GM23338 (cell line): Measurements from ENCODE around the gene SHKBP1. TPM values are rescaled to one million over a fixed set of nuclear protein-coding genes. Genes with fewer than 3 reads are reported as not detected.

Experiments used
- ATAC-seq: fragments of 200-7000 bp; cut with Tn5 transposase; 3 replicates; pipeline ENCODE4 v1.9.1; 2020
- DNase-seq: peaks from one replicate; pipeline ENCODE4 v3.0.0-alpha.2; 2015; ENCODE audit warnings: low spot score
- H2AFZ ChIP-seq: fragments of 200-600 bp; sonication (generic); 2 replicates; pipeline ENCODE4 v1.8.0; 2016; ENCODE audit warnings: antibody characterized with exemption, mild to moderate bottlenecking, moderate library complexity
- H3F3A ChIP-seq: fragments of 200-600 bp; sonication (generic); replicated peaks from 2 replicates; pipeline ENCODE4 v1.8.0; 2017; ENCODE audit warnings: antibody characterized with exemption, mixed run types, low read depth
- H3K27ac ChIP-seq: fragments of 200-600 bp; sonication (generic); 2 replicates; pipeline ENCODE4 v1.6.1; 2016; ENCODE audit warnings: low read depth
- H3K27me3 ChIP-seq: fragments of 200-600 bp; sonication (generic); 2 replicates; pipeline ENCODE4 v1.8.0; 2016; ENCODE audit warnings: mild to moderate bottlenecking, mixed run types, moderate library complexity; ENCODE audit not compliant: insufficient read depth
- H3K36me3 ChIP-seq: fragments of 200-600 bp; sonication (generic); 2 replicates; pipeline ENCODE4 v1.8.0; 2016; ENCODE audit warnings: mild to moderate bottlenecking; ENCODE audit not compliant: insufficient read depth
- H3K4me1 ChIP-seq: fragments of 200-600 bp; sonication (generic); 2 replicates; pipeline ENCODE4 v1.8.0; 2016; ENCODE audit warnings: mild to moderate bottlenecking, moderate library complexity; ENCODE audit not compliant: insufficient read depth
- H3K4me2 ChIP-seq: fragments of 200-600 bp; sonication (generic); 2 replicates; pipeline ENCODE4 v1.7.1; 2017; ENCODE audit warnings: mixed run types
- H3K4me3 ChIP-seq: fragments of 200-600 bp; sonication (generic); 2 replicates; pipeline ENCODE4 v1.6.1; 2016; ENCODE audit warnings: mixed run types
- H3K79me2 ChIP-seq: fragments of 200-600 bp; sonication (generic); replicated peaks from 2 replicates; pipeline ENCODE4 v1.8.0; 2017; ENCODE audit warnings: mild to moderate bottlenecking; ENCODE audit not compliant: insufficient read depth
- H3K9me2 ChIP-seq: fragments of 200-600 bp; sonication (generic); 2 replicates; pipeline ENCODE4 v1.8.0; 2017; ENCODE audit not compliant: insufficient read depth
- H4K20me1 ChIP-seq: fragments of 200-600 bp; sonication (generic); replicated peaks from 2 replicates; pipeline ENCODE4 v1.8.0; 2017; ENCODE audit warnings: mild to moderate bottlenecking; ENCODE audit not compliant: insufficient read depth
- H3K27ac Mint-ChIP-seq: 2 replicates; pipeline ENCODE4 v1.8.0; 2020; ENCODE audit warnings: inconsistent platforms, mild to moderate bottlenecking, moderate library complexity, mixed read lengths
- H3K27me3 Mint-ChIP-seq: 3 replicates; pipeline ENCODE4 v1.8.0; 2022; ENCODE audit warnings: low read depth, mild to moderate bottlenecking, moderate library complexity, mixed read lengths, inconsistent platforms; ENCODE audit not compliant: insufficient read depth, poor library complexity
- H3K36me3 Mint-ChIP-seq: 3 replicates; pipeline ENCODE4 v1.8.0; 2021; ENCODE audit warnings: low read depth, mild to moderate bottlenecking, inconsistent platforms, moderate library complexity, mixed read lengths
- H3K4me1 Mint-ChIP-seq: 3 replicates; pipeline ENCODE4 v1.8.0; 2020; ENCODE audit warnings: mild to moderate bottlenecking, inconsistent platforms, mixed read lengths
- H3K4me3 Mint-ChIP-seq: 3 replicates; pipeline ENCODE4 v1.8.0; 2021; ENCODE audit warnings: moderate library complexity, mild to moderate bottlenecking, inconsistent platforms, mixed read lengths
- H3K9me3 Mint-ChIP-seq: 3 replicates; pipeline ENCODE4 v1.8.0; 2020; ENCODE audit warnings: moderate library complexity, mild to moderate bottlenecking, inconsistent platforms, mixed read lengths
- CREB1 ChIP-seq: fragments of 250-450 bp; sonication (Bioruptor Pico); IDR thresholded peaks from 2 replicates; pipeline ENCODE4 v1.5.0; 2020; ENCODE audit warnings: low read depth, mild to moderate bottlenecking, moderate library complexity
- CTCF ChIP-seq, 2 experiments: fragments of 200-600 bp in 1 of 2; sonication (generic) in 1 of 2; conservative IDR thresholded peaks; 2 replicates each; pipeline versions ENCODE4 v1.5.1 to v1.6.1; 2016 to 2017; ENCODE audit warnings: antibody characterized with exemption in 2 of 2, low read depth in 2 of 2, mild to moderate bottlenecking in 2 of 2, moderate library complexity in 1 of 2
- EZH2 ChIP-seq: fragments of 200-600 bp; sonication (generic); IDR thresholded peaks from one replicate; pipeline ENCODE4 v1.8.0; 2017; ENCODE audit warnings: antibody characterized with exemption, mild to moderate bottlenecking, low read depth; ENCODE audit not compliant: unreplicated experiment
- JUNB ChIP-seq: IDR thresholded peaks from one replicate; pipeline ENCODE4 v1.6.1; 2016; ENCODE audit warnings: antibody characterized with exemption; ENCODE audit not compliant: unreplicated experiment
- NANOG ChIP-seq: IDR thresholded peaks from 2 replicates; pipeline ENCODE4 v1.6.1; 2016; ENCODE audit warnings: antibody characterized with exemption, borderline replicate concordance
- POLR2AphosphoS5 ChIP-seq: IDR thresholded peaks from 2 replicates; pipeline ENCODE4 v1.6.1; 2016; ENCODE audit warnings: antibody characterized with exemption, low read depth
- REST ChIP-seq: IDR thresholded peaks from one replicate; pipeline ENCODE4 v1.6.1; 2018; ENCODE audit warnings: antibody characterized with exemption; ENCODE audit not compliant: unreplicated experiment
- STAT1 ChIP-seq: IDR thresholded peaks from one replicate; pipeline ENCODE4 v1.6.1; 2016; ENCODE audit warnings: antibody characterized with exemption; ENCODE audit not compliant: unreplicated experiment
- ZNF114 ChIP-seq: fragments of 250-450 bp; sonication (Bioruptor Pico); IDR thresholded peaks from 2 replicates; pipeline ENCODE4 v1.5.0; 2020; ENCODE audit warnings: mild to moderate bottlenecking, moderate library complexity
- ZNF331 ChIP-seq: fragments of 250-450 bp; sonication (Bioruptor Pico); IDR thresholded peaks from 2 replicates; pipeline ENCODE4 v1.5.0; 2020; ENCODE audit warnings: low read depth, mild to moderate bottlenecking, moderate library complexity
- ZNF462 ChIP-seq: fragments of 250-450 bp; sonication (Bioruptor Pico); IDR thresholded peaks from 2 replicates; pipeline ENCODE4 v1.5.0; 2020; ENCODE audit warnings: mild to moderate bottlenecking, moderate library complexity
- polyA plus RNA-seq: library from polyadenylated mRNA; unstranded; fragments of >200 nt; fragmentation: Nextera tagmentation; extraction: Ambion mirVana; gene quantifications from 2 replicates; pipeline ENCODE4 v1.2.1, GENCODE V29; 2016
- total RNA-seq: library from RNA; depleted of rRNA; stranded (reverse); fragments of >200 nt; shearing (Covaris generic); gene quantifications from 2 replicates; pipeline ENCODE4 v1.2.3, GENCODE V29; 2014

Gene SHKBP1
- total and polyA plus RNA-seq, 2 experiments from 2014 or later, result 63.2 to 69.8 TPM

GRCh38 chr19:40592170-40592569 is 15.5 kb downstream of the SHKBP1 start:
- DNase-seq (peak; percentile 89), ATAC-seq (peak; percentile 55)
- no peaks in the 10 kb centered on the region for H3K79me2 ChIP-seq
- H3K27me3 Mint-ChIP-seq, result peaks cover 23% of the 10 kb centered on the region
- H3K27me3 ChIP-seq, result peaks cover 19% of the 10 kb centered on the region
- H3K4me2 ChIP-seq, result no peak overlapping the region
- H3K4me1 ChIP-seq, result peaks cover 11% of the 10 kb centered on the region
- no peak overlapping the region for H3K27ac Mint-ChIP-seq
- H3F3A ChIP-seq, result 0 out of 2 replicates have a peak, but pooled peaks cover 5% of the 10 kb centered on the region
- H3K36me3 ChIP-seq, result no peaks in the 10 kb centered on the region
- TF ChIP-seq JUNB (no peak), CTCF (conservative IDR thresholded peaks at IDR 0.05; ENCODE audit: low read depth in 2 of 2) (no peak), STAT1 (no peak), ZNF331 (CRISPR knock-in tag) (no peak), ZNF114 (no peak), POLR2AphosphoS5 (peak; percentile 44; the same call in 1 of the 2 replicates), EZH2 (no peak)
- H3K4me1 Mint-ChIP-seq, result peaks cover 11% of the 10 kb centered on the region
- H3K9me3 Mint-ChIP-seq, result no peaks in the 10 kb centered on the region; the same call in 2 of the 3 replicates
- no peaks in the 10 kb centered on the region for H4K20me1 ChIP-seq
- H3K27ac ChIP-seq, result no peak overlapping the region
- H2AFZ ChIP-seq, result no peak overlapping the region
- H3K36me3 Mint-ChIP-seq, result peaks cover 6% of the 10 kb centered on the region; the same call in 1 of the 3 replicates
- no peak overlapping the region for H3K4me3 Mint-ChIP-seq
- no peaks in the 10 kb centered on the region for H3K9me2 ChIP-seq
- H3K4me3 ChIP-seq, result no peak overlapping the region

GRCh38 chr19:40594255-40594654 is 17.6 kb downstream of the SHKBP1 start:
- DNase-seq, result peak; percentile 77
- H3K4me3 Mint-ChIP-seq, result no peak overlapping the region
- Histone ChIP-seq H3K4me1 (peaks cover 20% of the 10 kb centered on the region), H3F3A (peaks cover 9% of the 10 kb centered on the region; the same call in 1 of the 2 replicates), H4K20me1 (no peaks in the 10 kb centered on the region; the same call in 1 of the 2 replicates), H3K27me3 (peaks cover 38% of the 10 kb centered on the region), H3K4me2 (peak overlapping the region; percentile 70), H2AFZ (no peak overlapping the region), H3K27ac (no peak overlapping the region), H3K4me3 (peak overlapping the region; percentile 38; the same call in 1 of the 2 replicates), H3K9me2 (no peaks in the 10 kb centered on the region), H3K36me3 (no peaks in the 10 kb centered on the region), H3K79me2 (no peaks in the 10 kb centered on the region)
- no peaks in the 10 kb centered on the region; the same call in 2 of the 3 replicates for H3K36me3 Mint-ChIP-seq
- H3K9me3 Mint-ChIP-seq, result no peaks in the 10 kb centered on the region; the same call in 2 of the 3 replicates
- no peak for TF ChIP-seq ZNF462 (CRISPR knock-in tag)
- TF ChIP-seq JUNB, result no peak
- no peak for TF ChIP-seq NANOG
- no peak for TF ChIP-seq CREB1 (CRISPR knock-in tag)
- TF ChIP-seq REST, result no peak
- peaks cover 20% of the 10 kb centered on the region for H3K4me1 Mint-ChIP-seq
- H3K27me3 Mint-ChIP-seq, result peaks cover 39% of the 10 kb centered on the region
- no peak for ATAC-seq
- no peak overlapping the region; the same call in 1 of the 2 replicates for H3K27ac Mint-ChIP-seq
